ENCODE data around the gene GKAP1. TPM values are rescaled to one million over a fixed set of nuclear protein-coding genes. Genes with fewer than 3 reads are reported as not detected.

Gene GKAP1
- total and polyA plus RNA-seq, 4 donors, result 3.2 to 10.9 (median 4.8) TPM

- H3K36me3 ChIP-seq (ENCODE audit: control insufficient read depth in 4 of 4, insufficient read depth in 3 of 4, low read depth in 1 of 4, low read length in 3 of 4), result no peaks in the 10 kb centered on the region
- TF ChIP-seq GABPA (IDR thresholded peaks at IDR 0.05 in 1 of 2, conservative IDR thresholded peaks at IDR 0.05 in 1 of 2), result no peak
- no peak for TF ChIP-seq SP1 (IDR thresholded peaks at IDR 0.05)
- peak in 1 of 2 donors; percentile 5 for TF ChIP-seq EGR1 (IDR thresholded peaks at IDR 0.05; ENCODE audit: low read depth in 2 of 2)
- H3K9me3 ChIP-seq (ENCODE audit: control insufficient read depth in 4 of 4, low read length in 3 of 4), result no peaks in the 10 kb centered on the region
- H3K9ac ChIP-seq (ENCODE audit: low read depth in 1 of 2, low read length in 2 of 2), result no peak overlapping the region
- no peak for DNase-seq (ENCODE audit: low spot score)
- no peak overlapping the region for H3K27ac ChIP-seq (ENCODE audit: low read depth in 1 of 2, low read length in 2 of 2)
- H3K27me3 ChIP-seq (ENCODE audit: control insufficient read depth in 4 of 4, insufficient read depth in 4 of 4, low read length in 3 of 4), result no peaks in the 10 kb centered on the region
- H3K4me3 ChIP-seq (ENCODE audit: low read depth in 1 of 3, low read length in 3 of 3), result no peak overlapping the region
- 93% methylated on average over 1 of the region's 1 CpG for WGBS
- no peaks in the 10 kb centered on the region for H3K4me1 ChIP-seq (ENCODE audit: control insufficient read depth in 4 of 4, insufficient read depth in 4 of 4, low read length in 3 of 4)
Observed at GRCh38 chr9:83715221-83715620, 102.3 kb downstream of the GKAP1 start.

- no peaks in the 10 kb centered on the region for H3K9me3 ChIP-seq (ENCODE audit: control insufficient read depth in 4 of 4, low read length in 3 of 4)
- no peak for DNase-seq (ENCODE audit: low spot score)
- no peak overlapping the region for H3K4me3 ChIP-seq (ENCODE audit: low read depth in 1 of 3, low read length in 3 of 3)
- 78% methylated on average over 3 of the region's 3 CpGs for WGBS
- TF ChIP-seq CTCF (IDR thresholded peaks at IDR 0.05; ENCODE audit: low read depth, low read length, missing input control), result peak; percentile 21
- no peak for TF ChIP-seq NR2F2 (IDR thresholded peaks at IDR 0.05)
- TF ChIP-seq RAD21 (IDR thresholded peaks at IDR 0.05), result peak; percentile 40 to 41
- TF ChIP-seq FOXA1 (IDR thresholded peaks at IDR 0.05), result no peak
- TF ChIP-seq YY1 (IDR thresholded peaks at IDR 0.05), result no peak
- no peak overlapping the region for H3K9ac ChIP-seq (ENCODE audit: low read depth in 1 of 2, low read length in 2 of 2)
- no peaks in the 10 kb centered on the region for H3K36me3 ChIP-seq (ENCODE audit: control insufficient read depth in 4 of 4, insufficient read depth in 3 of 4, low read depth in 1 of 4, low read length in 3 of 4)
- no peak overlapping the region for H3K27ac ChIP-seq (ENCODE audit: low read depth in 1 of 2, low read length in 2 of 2)
- H3K4me1 ChIP-seq (ENCODE audit: control insufficient read depth in 4 of 4, insufficient read depth in 4 of 4, low read length in 3 of 4), result no peaks in the 10 kb centered on the region
- H3K27me3 ChIP-seq (ENCODE audit: control insufficient read depth in 4 of 4, insufficient read depth in 4 of 4, low read length in 3 of 4), result no peaks in the 10 kb centered on the region
Observed at GRCh38 chr9:83714329-83714728, 103.2 kb downstream of the GKAP1 start.

- peak overlapping the region; percentile 100 for H3K9ac ChIP-seq (ENCODE audit: low read depth in 1 of 2, low read length in 2 of 2)
- DNase-seq (ENCODE audit: low spot score), result peak; percentile 85
- peak; percentile 80 for TF ChIP-seq FOXA1 (IDR thresholded peaks at IDR 0.05)
- TF ChIP-seq EGR1 (IDR thresholded peaks at IDR 0.05; ENCODE audit: low read depth in 2 of 2), result no peak
- TF ChIP-seq RXRA (IDR thresholded peaks at IDR 0.05), result peak; percentile 60 to 82
- peak; percentile 64 for TF ChIP-seq YY1 (IDR thresholded peaks at IDR 0.05)
- TF ChIP-seq RAD21 (IDR thresholded peaks at IDR 0.05), result peak; percentile 44 to 66
- TF ChIP-seq NR2F2 (IDR thresholded peaks at IDR 0.05), result no peak
- peak in 1 of 2 donors; percentile 72 for TF ChIP-seq JUND (IDR thresholded peaks at IDR 0.05)
- TF ChIP-seq MAX (IDR thresholded peaks at IDR 0.05), result peak; percentile 16
- TF ChIP-seq SP1 (IDR thresholded peaks at IDR 0.05), result peak; percentile 24
- TF ChIP-seq CTCF (IDR thresholded peaks at IDR 0.05; ENCODE audit: low read depth, low read length, missing input control), result peak; percentile 10
- no peak for TF ChIP-seq HNF4G (IDR thresholded peaks at IDR 0.05)
- peak; percentile 83 for TF ChIP-seq TAF1 (conservative IDR thresholded peaks at IDR 0.05)
- peak in 1 of 2 donors; percentile 21 for TF ChIP-seq HNF4A (conservative IDR thresholded peaks at IDR 0.05)
- TF ChIP-seq GABPA (IDR thresholded peaks at IDR 0.05 in 1 of 2, conservative IDR thresholded peaks at IDR 0.05 in 1 of 2), result no peak
- peak; percentile 83 for TF ChIP-seq REST (IDR thresholded peaks at IDR 0.05)
- no peak for TF ChIP-seq ATF3 (IDR thresholded peaks at IDR 0.05)
- TF ChIP-seq FOXA2 (IDR thresholded peaks at IDR 0.05), result peak; percentile 93
Observed at GRCh38 chr9:83708515-83709158, 108.9 kb downstream of the GKAP1 start.

More at GRCh38 chr9:83708515-83709158, 108.9 kb downstream of the GKAP1 start:
- H3K27ac ChIP-seq (ENCODE audit: low read depth in 1 of 2, low read length in 2 of 2), result peak overlapping the region; percentile 99 to 100
- H3K36me3 ChIP-seq (ENCODE audit: control insufficient read depth in 4 of 4, insufficient read depth in 3 of 4, low read depth in 1 of 4, low read length in 3 of 4), result no peaks in the 10 kb centered on the region
- no peaks in the 10 kb centered on the region for H3K9me3 ChIP-seq (ENCODE audit: control insufficient read depth in 4 of 4, low read length in 3 of 4)
- peaks cover 4 to 24% (median 5%) of the 10 kb centered on the region in 4 donors for H3K4me1 ChIP-seq (ENCODE audit: control insufficient read depth in 4 of 4, insufficient read depth in 4 of 4, low read length in 3 of 4)
- no peaks in the 10 kb centered on the region for H3K27me3 ChIP-seq (ENCODE audit: control insufficient read depth in 4 of 4, insufficient read depth in 4 of 4, low read length in 3 of 4)
- peak overlapping the region; percentile 82 to 93 (median 86) for H3K4me3 ChIP-seq (ENCODE audit: low read depth in 1 of 3, low read length in 3 of 3)
- WGBS, result 12% methylated on average over 20 of the region's 20 CpGs

Measured in liver (tissue), 9 donors.